Adrenal gland (tissue), 12 donors: ENCODE data around the gene TNNT3. TPM values are rescaled to one million over a fixed set of nuclear protein-coding genes. Genes with fewer than 3 reads are reported as not detected.

Experiments used
- DNase-seq, 7 donors: peaks; one replicate each; pipeline ENCODE4 v3.0.0-alpha.2; 2019 to 2020
- H3K27ac ChIP-seq, 5 donors: fragments of 200-600 bp; sonication (generic) in 4 of 5; 1 replicate in 3 of 5; 2 replicates in 2 of 5; pipeline versions ENCODE4 v1.5.1 to v1.8.0; 2016 to 2020; ENCODE audit warnings: mild to moderate bottlenecking in 1 of 5
- H3K27me3 ChIP-seq: fragments of 200-600 bp; 2 replicates; pipeline ENCODE4 v1.8.0; 2021
- H3K36me3 ChIP-seq, 2 donors: fragments of 200-600 bp; replicated peaks in 1 of 2; 1 replicate in 1 of 2; 2 replicates in 1 of 2; pipeline versions ENCODE4 v1.5.1 to v1.8.0; 2018 to 2022
- H3K4me1 ChIP-seq, 2 donors: fragments of 200-600 bp; replicated peaks in 1 of 2; 1 replicate in 1 of 2; 2 replicates in 1 of 2; pipeline versions ENCODE4 v1.5.1 to v1.8.0; 2018 to 2021
- H3K4me3 ChIP-seq, 4 donors: fragments of 200-600 bp; sonication (generic) in 3 of 4; one replicate each; pipeline ENCODE4 v1.5.1; 2016 to 2018
- H3K9me3 ChIP-seq, 3 donors: fragments of 200-600 bp; sonication (generic) in 1 of 3; replicated peaks in 1 of 3; 1 replicate in 2 of 3; 2 replicates in 1 of 3; pipeline versions ENCODE4 v1.5.1 to v1.8.0; 2016 to 2021
- CTCF ChIP-seq, 6 experiments: fragments of 450-650 bp in 4 of 6; fragments of 200-600 bp in 2 of 6; sonication (generic) in 1 of 6; IDR thresholded peaks; 1 replicate in 5 of 6; 2 replicates in 1 of 6; pipeline versions ENCODE4 v1.5.1 to v1.8.0; 2016 to 2021; ENCODE audit warnings: antibody characterized with exemption in 6 of 6, mild to moderate bottlenecking in 2 of 6, moderate library complexity in 1 of 6
- POLR2A ChIP-seq, 2 donors: fragments of 450-650 bp; IDR thresholded peaks; one replicate each; pipeline ENCODE4 v1.6.1; 2017; ENCODE audit warnings: antibody characterized with exemption in 2 of 2, mild to moderate bottlenecking in 2 of 2, moderate library complexity in 1 of 2
- WGBS, 4 donors: extraction: QIAGEN DNeasy Blood & Tissue Kit in 2 of 4; methylation state at CpG; one replicate each; pipeline versions ENCODE4 v1.1.5 to v1.1.7; 2013 to 2017; 5-methylcytosine and 5-hydroxymethylcytosine counted together
- intact Hi-C, 2 donors: fragments of 100-400 bp; cut with DNase I; formaldehyde crosslinking; loops; one replicate each; pipeline versions ENCODE4 v1.14.1 to v1.15.0; 2022 to 2023
- polyA plus RNA-seq, 3 donors: library from polyadenylated mRNA; stranded (reverse); fragments of 200-250 nt in 2 of 3; fragments of 350-450 nt in 1 of 3; fragmentation: Illumina TruSeq in 1 of 3; extraction: RNeasy Lipid Tissue Mini Kit (QIAGEN cat#74804) in 1 of 3; gene quantifications; one replicate each; pipeline ENCODE4 v1.2.3, GENCODE V29; 2013 to 2014
- total RNA-seq, 9 donors: library from RNA; depleted of rRNA in 4 of 9; stranded (reverse); fragments of >200 nt in 4 of 9; fragments of 120-200 nt in 1 of 9; fragmentation: NEBNext Ultra II Directional in 1 of 9; extraction: Animal tissue kit (Norgen Biotek cat#: 25700) in 1 of 9; gene quantifications; one replicate each; pipeline versions ENCODE4 v1.1.0 to v1.2.4, GENCODE V29; 2013 to 2023
- donor health status: healthy with polysubstance abuse.
- donor health status: Bipolar disorder and iron deficiency.
- donor health status: DM: yes; HTN: yes; CAD: no.
- donor health status: DM: no; HTN: no; CAD: no.
- donor health status: DM: no; HTN: no; CAD: no.
- donor health status: DM: yes; HTN: yes; CAD: no.

The TNNT3 gene
- total and polyA plus RNA-seq, 12 donors, result 0.81 to 12.2 (median 5.4) TPM; not detected in 1

DNA sequence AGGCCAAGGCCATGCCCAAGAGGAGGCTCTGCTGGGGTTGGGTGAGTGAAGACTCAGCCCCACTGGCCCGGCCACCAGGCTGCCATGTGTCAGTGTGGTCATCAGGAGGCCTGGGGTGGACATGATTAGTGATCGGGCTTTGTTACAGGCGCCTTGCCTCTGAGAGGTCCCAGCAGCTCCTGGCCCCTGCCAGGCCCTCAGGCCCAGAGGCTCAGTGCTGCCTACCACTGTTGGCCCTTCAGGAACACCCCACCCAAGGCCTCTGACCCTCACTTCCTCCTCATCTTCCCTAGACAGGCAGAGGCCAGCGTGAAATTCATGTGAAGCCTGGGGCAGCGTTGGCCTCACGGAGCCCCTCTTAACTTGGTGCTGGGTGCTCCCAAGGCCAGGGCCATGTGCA is 29.8 kb downstream of the TNNT3 start:
- Histone ChIP-seq H3K27ac (no peak overlapping the region), H3K4me3 (no peak overlapping the region), H3K9me3 (no peaks in the 10 kb centered on the region), H3K36me3 (no peaks in the 10 kb centered on the region), H3K4me1 (no peaks in the 10 kb centered on the region), H3K27me3 (no peaks in the 10 kb centered on the region)
- WGBS, 4 donors, result no CpG with 5 or more reads among the region's 6 CpGs
- DNase-seq, result peak in 1 of 7 donors; percentile 2
- TF ChIP-seq CTCF (IDR thresholded peaks at IDR 0.05) (no peak), POLR2A (IDR thresholded peaks at IDR 0.05) (no peak)
- intact Hi-C loops, result loop anchor here in 1 of 2 donors (10.0 kb wide), 1 partner anchor 55 kb away; the partner anchor contains the start of gene PRR33

DNA sequence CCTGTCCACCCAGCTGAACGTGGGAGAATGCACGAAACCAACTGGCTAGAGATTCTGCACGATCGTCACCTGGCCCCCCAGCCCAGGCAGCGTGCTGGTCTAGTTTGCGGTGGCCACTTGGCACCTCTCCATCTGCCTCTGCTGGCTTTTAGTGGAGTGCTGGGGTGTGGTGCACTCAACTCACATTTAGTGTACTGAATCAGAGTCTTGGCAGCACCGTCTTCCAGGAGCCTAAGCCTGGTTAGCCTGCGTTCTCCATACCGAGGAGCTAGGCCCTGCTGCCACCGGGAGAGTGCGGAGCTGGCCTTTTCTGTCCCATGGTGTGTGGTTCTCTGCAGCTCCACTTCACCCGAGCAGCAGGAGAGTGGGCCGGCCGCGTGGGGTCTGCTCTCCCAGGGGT is 30.4 kb downstream of the TNNT3 start:
- Histone ChIP-seq H3K36me3 (no peaks in the 10 kb centered on the region), H3K4me3 (no peak overlapping the region), H3K9me3 (no peaks in the 10 kb centered on the region), H3K27me3 (no peaks in the 10 kb centered on the region), H3K27ac (no peak overlapping the region), H3K4me1 (no peaks in the 10 kb centered on the region)
- no peak for DNase-seq
- no CpG with 5 or more reads among the region's 15 CpGs for WGBS, 4 donors
- no peak for TF ChIP-seq CTCF (IDR thresholded peaks at IDR 0.05)
- no peak for TF ChIP-seq POLR2A (IDR thresholded peaks at IDR 0.05)
- intact Hi-C loops, result loop anchor here in 1 of 2 donors (10.0 kb wide), 1 partner anchor 55 kb away; the partner anchor contains the start of gene PRR33

DNA sequence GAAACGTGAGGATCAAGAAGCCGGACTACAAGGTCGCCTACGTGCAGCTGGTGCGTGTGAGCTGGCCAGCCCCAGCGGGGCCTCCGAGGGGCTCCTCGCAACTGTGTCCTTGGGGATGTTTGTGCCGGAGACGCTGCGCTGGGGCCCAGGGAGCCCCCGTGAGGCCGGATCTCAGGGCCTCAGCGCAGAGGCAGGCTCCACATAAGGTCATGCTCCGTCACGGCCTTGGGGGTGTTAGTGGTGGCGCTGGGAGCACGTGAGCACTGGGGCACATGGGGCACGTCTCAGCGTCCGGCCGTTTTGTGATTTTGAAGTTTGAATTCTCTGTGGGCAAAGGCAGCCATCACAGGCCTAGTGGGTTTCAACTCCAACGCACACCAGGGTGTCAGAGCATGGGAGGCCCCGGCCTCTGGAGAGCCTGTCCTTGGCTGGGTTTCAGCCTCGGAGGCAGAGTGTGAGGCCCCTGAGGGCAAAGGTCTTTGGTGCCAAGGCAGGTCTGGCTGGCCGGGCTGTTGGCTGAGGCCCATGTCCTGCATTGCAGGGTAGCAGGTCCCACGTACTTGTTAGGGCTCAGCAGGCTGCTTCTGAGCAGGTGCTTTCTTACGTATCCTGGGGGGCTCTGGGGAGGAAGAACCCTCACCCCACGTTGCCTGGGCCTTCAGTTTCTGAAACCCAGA is 33.4 kb downstream of the TNNT3 start:
- TF ChIP-seq POLR2A (IDR thresholded peaks at IDR 0.05) (no peak), CTCF (IDR thresholded peaks at IDR 0.05) (no peak)
- Histone ChIP-seq H3K9me3 (no peaks in the 10 kb centered on the region), H3K27me3 (no peaks in the 10 kb centered on the region), H3K36me3 (no peaks in the 10 kb centered on the region), H3K4me3 (no peak overlapping the region), H3K4me1 (no peaks in the 10 kb centered on the region), H3K27ac (peak overlapping the region in 2 of 5 donors; percentile 67 to 72)
- no CpG with 5 or more reads among the region's 29 CpGs for WGBS, 4 donors
- peak in 3 of 7 donors; percentile 5 to 53 (median 11) for DNase-seq
- intact Hi-C loops, result no loop called here

DNA sequence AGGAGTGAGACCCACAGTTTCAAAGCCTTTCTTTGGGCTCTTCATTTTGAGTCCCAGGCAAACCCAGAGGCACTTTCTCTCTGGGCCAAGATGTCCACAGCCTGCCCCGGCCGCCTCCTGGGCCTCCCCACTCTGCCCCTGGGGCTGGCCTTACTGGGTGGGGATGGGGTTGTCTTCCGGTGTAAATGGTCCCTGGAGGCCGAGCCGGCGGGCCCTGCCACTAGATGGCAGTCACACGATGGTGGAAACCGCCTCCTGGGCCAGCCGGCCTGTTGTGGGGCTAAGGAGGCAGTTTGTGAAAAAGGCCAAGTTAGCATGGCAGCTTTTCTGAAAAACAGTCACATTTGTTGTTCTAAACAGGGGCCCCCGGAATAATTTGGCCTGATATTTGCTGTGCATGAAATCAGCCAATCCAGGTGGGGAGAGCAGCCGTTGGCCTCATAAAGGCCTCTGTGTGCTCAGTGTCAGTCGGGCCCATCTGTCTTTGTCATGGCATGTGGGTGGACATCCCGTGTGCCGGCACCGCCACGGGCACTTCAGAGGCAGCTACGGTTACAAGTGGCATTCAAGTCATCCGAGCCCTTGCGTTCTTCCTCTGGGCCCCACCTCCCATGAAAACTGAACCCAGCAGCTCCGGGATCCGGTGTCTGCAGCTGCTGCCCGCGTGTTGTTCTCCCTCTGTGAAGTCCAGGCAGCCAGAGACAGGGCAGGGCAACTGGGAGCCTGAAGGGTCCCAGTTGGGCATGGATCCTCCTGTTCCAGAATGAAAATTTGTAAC is 34.2 kb downstream of the TNNT3 start:
- Histone ChIP-seq H3K9me3 (no peaks in the 10 kb centered on the region), H3K27me3 (no peaks in the 10 kb centered on the region), H3K4me3 (no peak overlapping the region), H3K36me3 (no peaks in the 10 kb centered on the region), H3K27ac (peak overlapping the region in 2 of 5 donors; percentile 67 to 72), H3K4me1 (no peaks in the 10 kb centered on the region)
- TF ChIP-seq POLR2A (IDR thresholded peaks at IDR 0.05) (no peak), CTCF (IDR thresholded peaks at IDR 0.05) (peak in 2 of 6 experiments; percentile 11 to 39)
- WGBS, 4 donors, result 24 to 53% methylated on average over 3 to 4 of the region's 23 CpGs; no CpG with 5 or more reads in 2 of the 4 donors
- DNase-seq, result peak in 6 of 7 donors; percentile 8 to 76 (median 30)
- intact Hi-C loops, result no loop called here
